HG03432 (cell line): ENCODE data around the gene PARD3B.

Experiments
- ATAC-seq: cut with Tn5 transposase; IDR thresholded peaks from one replicate; pipeline ENCODE4 v1.9.1; 2021; ENCODE audit warnings: mild to moderate bottlenecking, moderate library complexity; ENCODE audit not compliant: unreplicated experiment

Gene PARD3B

DNA sequence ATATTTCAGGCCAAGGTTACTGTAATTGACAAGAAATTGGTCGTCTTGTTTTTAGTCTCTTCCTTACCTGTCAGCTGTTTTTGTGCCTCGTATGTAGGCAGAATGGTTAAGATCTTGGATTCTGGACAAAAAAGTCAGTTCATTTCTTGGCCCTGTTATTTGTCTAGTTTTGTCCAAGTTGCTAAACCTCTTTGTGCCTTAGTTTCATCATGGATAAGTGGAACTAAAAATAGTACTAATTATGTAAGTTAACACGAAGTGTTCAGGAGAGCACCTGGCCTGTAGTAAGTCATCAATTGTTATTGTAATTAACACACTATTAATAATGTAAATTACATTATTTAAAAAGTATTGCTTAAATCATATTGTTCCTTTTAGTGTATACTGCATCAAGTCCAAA lies 148.0 kb downstream of the PARD3B start:
- no peak for ATAC-seq

DNA sequence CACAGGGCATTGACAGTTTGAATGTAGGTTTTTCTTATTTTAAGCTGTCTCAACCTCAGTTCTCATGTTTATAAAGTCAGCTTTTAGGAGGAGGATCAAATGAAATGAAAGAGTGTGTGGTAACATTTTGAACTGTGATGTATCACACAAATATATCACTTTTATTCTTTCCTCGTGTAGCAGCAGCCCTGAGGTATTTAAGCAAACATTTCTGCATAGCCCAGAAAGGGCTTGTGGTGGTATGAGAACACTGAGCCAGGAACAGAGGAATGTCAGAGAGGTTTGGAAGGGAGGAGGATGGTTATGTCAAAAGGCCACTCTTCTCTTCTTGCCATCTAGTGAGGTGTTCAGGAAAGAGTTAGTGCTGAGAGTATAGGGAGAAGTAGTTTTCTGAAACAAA lies 150.2 kb downstream of the PARD3B start:
- no peak for ATAC-seq

DNA sequence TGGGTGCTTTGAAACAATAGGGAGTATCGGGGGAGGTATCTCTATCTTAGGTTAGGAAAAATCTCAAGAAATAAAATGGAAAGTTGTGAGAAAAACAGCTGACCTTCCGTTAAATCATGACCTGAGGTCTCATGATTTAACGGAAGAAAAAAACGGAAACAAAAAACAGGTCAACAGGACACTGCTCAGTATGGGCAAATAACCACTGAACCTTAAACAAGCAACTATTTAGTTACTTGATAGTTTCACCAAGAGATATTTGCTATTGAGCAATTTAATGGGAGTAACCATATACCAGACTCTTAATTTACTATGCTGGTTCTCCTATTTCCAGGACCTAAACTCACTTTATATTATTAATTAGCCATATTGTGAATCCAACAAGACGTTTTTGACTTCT lies 150.8 kb downstream of the PARD3B start:
- no peak for ATAC-seq

DNA sequence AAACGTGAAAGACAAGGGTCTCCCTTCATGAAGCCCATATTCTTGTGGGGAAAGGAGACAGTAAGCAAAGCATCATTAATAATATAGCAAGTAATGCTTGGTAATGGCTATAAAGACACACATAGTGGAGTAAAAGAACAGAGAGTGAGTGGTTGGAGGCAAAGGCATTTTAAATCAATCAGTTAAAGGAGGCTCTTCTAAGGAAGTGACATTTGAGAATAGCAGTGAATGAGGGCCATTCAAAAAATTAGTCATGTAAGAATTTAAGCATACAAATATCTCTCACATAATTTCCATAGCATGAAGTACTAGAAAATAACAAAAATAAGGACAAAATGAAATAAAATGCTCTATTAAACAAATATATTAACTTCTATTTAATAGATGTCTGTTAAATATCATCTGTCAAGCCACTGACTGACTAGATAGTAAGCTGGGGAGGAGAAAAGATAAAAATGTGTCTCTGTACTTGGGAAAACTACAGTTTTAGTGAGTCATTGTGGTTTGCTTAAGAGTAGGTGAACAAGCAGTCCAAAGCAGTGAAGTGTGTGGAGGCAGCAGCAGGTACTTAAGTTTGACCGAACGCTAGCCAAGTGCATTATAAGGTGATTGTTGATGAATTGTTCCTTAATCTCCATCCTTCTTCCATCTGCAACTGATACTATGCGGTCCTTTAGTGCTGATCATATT lies 160.1 kb downstream of the PARD3B start:
- ATAC-seq, result no peak

DNA sequence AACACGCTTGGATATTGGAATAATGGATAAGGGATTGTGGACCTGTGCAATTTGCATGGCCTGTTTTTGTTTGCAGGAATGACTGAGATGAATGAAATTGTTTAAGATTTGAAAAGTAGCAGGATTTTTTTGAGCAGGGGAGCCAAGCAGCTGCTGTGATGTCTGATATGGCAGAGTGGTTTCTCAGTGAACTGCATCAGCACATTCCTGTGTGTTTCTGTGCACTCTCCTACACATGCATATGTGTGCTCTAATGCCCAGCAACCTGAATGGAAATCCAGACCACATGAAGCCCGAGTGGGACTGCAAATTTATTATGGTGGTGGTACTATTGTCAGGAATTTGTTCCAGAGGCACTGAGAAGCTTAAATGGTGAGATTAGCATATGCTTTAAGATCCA lies 161.7 kb downstream of the PARD3B start:
- no peak for ATAC-seq

DNA sequence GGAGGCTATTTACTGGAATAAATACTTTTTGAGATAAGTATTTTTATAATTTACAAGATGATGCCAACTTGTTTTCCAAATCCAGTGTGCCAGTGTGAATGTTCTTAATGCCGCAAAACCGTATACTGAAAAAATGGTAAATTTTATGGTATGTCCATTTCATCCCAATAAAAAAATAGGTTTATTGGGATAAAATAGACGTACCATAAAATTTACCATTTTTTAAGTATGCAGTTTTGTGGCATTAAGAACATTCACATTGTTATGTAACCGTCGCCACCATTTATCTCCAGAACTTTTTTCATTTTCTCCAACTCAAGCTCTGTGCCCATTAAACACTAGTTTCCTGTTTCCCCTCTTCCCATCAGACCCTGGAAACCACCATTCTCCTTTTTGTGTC lies 167.9 kb downstream of the PARD3B start:
- ATAC-seq, result no peak

DNA sequence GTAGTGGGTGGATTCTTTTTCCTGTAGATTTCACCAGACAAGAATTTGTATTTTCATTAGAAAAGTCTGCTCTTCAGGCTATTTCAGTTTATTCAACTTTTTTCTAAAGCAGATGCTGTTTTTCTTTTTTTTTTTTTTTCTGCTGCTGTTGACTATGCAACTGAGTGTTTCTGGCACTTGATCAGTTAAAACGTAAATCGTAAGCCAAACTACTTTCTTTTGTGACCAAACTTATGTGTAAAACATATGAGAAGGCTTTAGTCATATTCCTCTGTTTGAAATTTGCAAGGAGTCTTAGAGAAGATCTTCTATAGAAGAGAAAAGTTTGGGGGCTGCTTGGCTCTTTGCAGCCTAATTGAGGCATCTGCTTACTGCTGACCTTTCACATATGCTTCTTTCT lies 170.1 kb downstream of the PARD3B start:
- ATAC-seq, result no peak

DNA sequence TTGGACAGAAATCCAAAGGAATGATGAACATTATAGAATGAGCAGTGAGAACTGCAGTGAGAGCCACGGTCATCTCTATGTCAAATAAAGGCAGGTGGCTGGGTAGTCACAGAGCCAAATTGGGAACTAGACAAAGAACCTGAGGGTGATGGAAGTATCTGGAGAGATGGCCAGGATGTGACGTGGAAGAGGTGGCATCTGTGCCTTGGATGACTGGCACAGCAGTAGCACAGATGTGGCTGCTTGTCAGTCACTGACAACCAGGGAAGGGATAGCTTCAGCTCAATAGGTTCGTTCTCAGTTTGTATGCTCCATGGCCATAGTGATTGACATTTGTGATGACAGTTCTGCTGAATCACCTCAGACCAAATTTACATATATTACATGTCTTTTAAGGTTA lies 172.3 kb downstream of the PARD3B start:
- ATAC-seq, result no peak

DNA sequence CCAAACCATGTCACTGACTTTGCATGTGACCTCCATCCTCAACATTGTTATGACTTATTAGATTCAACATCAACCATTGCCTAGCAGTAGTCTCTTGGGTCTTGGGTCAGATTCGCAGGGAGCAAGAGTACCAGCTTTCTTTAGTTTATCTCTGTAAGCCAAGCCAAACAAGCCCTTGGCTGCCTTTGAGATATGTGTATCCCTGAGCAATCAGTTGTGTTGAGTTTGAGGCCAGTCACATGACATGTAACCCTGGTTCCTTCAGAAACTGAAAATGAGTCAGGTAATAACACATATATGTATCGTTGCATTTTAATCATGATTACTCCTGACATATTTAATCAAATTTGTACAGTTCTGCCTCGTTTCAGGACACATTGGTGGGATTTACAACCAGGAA lies 173.3 kb downstream of the PARD3B start:
- ATAC-seq, result no peak

DNA sequence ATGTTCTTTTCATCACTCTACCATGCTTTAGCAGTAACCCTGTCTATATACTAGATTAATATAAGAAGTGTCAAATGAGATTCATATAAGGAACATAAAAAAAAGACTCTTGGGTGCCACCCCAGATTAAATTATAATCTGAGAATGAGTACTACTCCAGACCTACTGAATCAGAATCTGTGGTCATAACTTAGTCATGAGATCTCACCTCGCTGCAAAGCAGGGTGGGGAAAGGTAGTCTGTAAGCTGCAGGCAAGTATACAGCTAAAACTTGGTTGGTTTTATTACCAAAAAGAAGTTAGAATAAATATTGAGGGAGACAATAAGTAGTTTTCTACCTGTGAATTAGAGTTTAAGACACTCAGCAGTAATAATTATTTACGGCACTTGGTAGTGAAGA lies 175.6 kb downstream of the PARD3B start:
- ATAC-seq, result no peak

DNA sequence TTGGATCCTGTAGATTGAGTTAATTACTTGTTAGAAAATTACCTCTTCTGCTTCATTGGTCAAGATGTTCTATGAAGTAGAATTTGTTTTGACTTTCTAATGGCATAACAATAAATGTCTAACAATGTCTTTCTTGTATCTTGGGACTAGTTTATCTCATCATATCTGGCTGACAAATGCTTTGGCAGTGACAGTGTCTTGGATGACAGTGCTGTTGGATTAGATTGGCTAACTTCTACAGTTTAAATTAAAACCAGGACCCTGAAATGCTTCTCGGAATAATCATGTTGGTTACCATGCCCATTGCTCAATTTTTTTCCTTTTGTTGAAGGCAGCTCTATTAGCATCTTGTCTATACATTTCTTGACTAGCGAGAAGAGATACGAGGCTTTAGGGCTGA lies 176.9 kb downstream of the PARD3B start:
- ATAC-seq, result no peak

DNA sequence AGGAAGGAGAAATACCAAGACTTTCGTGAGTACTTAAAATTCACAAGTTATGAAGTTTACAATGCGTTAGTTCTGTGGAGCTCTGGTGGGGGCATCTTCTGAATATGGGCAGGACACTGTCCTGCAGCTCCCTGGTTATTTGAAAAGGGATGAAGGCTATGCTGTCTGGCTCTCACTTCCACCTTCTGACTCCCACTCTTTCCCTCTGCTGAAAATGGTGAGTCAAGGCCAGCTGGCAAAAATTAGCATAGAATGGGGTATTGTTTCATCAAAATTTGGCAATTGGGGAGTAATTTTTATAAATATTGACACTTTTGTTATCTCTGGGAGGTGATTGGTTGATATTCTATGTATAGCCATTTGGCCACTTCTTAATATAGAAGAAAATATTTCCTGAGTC lies 177.4 kb downstream of the PARD3B start:
- ATAC-seq, result no peak

DNA sequence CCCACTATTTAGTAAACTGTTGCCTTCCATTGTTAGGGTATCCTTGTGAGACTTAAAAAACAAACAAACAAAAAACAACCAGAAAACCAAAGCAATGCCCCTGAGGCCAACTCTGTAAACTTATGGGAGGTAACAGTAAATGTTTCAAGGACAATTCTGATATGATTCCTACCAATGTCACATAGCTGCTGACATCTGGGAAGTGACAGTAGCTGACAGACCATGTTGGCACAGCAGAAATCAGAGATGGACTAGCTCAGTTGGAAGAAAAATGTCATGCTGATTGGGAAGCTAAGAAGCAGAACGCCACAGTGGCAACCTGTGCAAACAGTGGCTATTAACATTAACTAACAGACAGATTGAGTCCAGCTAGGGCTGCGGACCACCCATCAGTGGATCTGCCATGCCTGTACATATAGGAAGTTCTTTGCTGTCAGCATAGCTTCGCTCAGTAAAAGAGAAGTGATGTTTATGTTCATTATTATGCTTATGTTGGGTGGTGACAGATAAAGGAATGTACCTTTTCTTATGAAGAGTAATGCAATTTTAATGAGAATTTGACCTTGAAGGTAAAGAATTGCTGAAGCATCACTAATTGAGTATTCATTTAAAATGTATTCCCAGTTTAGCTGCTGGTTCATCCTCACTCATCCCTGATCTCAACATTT lies 180.6 kb downstream of the PARD3B start:
- ATAC-seq, result no peak

DNA sequence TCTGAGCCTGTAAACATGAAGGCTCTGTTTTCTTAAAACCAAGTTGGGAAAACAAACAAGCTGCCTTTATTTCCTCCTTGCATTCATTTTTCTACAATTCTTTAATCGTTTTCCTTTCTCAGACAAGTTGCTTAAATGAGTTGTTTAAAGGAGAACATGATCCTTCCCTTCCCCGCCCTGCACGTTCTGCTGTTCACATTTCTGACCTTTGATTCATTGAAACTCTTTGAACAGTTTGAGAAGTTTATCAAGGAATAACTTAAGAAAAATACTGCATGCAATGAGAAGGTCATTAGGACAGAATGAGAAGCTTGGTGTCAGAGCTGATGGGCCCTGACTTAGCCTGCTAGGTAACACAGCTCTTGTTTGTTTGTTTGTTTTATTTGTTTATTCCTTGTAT lies 181.6 kb downstream of the PARD3B start:
- no peak for ATAC-seq

DNA sequence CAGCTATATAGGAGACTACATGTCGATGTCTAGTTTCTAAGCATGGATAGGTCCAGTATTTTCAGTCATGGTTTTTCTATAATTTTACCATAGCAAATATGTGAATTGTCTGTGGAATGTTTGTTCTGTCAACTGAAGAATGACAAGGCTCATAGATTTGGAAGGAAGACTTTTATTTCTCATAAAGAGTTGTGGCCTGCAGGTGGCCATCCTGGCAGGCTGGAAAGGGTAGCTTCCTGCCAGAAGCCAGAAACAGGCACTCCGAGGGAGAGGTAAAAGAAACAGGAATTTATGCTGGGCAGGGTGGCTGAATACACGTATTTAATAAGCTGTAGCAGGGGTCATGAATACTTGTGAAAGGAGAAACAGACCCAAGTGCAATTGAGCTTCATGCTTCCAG lies 182.1 kb downstream of the PARD3B start:
- ATAC-seq, result no peak

DNA sequence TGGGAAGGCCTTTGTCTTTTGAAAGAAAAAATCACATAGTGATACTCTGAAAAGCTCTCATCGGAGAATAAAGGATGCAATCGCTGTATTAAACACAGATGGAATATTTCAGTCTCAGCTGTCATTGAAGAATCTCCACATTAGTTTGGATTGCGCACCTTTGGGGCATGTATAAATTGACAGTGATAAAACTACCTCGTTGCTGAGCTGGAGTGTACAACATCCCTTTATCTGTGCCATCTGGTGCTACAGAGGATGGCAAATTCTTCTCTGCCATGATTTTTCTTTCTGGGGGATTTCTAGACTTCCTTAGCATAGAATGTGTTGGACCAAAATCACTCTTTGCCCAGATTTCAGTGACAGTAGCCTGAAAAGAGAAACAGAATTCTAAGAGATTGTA lies 185.3 kb downstream of the PARD3B start:
- no peak for ATAC-seq

DNA sequence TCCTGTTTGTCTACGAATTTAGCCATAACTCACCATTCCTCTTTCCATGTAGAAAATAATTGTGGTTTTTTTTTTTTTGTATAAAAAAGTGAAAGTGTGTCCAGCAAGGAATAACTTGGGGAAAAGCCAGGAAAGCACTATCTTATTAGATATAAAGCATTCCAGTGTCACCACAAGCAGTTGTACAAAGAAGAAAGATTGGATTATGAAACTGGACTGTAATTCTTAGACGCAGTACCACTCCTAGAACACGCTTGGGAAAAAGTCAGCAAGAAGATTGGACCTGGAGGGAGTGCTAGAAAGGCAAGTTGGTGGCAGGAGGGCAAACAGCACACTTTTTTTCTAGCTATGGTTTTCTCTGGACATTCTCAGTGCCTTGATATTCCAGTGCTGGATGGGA lies 186.7 kb downstream of the PARD3B start:
- no peak for ATAC-seq

DNA sequence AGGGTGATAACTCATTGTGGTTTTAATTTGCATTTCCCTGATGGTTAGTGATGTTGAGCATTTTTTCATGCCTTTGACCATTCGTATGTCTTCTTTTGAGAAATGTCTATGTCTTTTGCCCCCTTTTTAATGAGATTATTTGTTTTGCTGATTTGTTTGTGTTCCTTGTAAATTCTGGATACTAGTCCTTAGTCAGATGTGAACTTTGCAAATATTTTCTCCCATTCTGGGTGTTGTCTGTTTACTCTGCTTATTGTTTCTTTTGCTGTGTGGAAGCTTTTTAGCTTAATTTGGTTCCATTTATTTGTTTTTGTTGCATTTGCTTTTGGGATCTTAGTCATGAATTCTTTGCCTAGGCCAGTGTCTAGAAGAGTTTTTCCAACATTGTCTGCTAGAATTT lies 192.0 kb downstream of the PARD3B start:
- ATAC-seq, result no peak

DNA sequence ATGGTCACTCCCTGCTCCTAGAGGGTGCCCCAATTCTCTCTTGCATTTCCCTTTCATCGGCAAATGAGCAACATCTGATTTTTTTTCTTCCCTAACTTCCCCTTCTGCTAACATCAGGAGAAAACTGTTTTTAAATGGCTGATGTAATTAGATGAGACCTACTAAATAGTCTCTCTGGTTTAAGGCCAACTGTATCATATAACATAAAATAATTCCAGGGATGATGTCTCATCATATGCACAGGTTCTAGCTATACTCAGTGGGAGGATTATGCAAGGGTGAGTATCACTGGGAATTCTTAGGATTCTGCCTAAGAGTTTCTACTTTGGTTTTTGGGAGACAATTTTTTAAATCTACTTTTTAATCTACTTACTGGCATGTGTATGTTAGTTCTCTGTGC lies 193.4 kb downstream of the PARD3B start:
- no peak for ATAC-seq

DNA sequence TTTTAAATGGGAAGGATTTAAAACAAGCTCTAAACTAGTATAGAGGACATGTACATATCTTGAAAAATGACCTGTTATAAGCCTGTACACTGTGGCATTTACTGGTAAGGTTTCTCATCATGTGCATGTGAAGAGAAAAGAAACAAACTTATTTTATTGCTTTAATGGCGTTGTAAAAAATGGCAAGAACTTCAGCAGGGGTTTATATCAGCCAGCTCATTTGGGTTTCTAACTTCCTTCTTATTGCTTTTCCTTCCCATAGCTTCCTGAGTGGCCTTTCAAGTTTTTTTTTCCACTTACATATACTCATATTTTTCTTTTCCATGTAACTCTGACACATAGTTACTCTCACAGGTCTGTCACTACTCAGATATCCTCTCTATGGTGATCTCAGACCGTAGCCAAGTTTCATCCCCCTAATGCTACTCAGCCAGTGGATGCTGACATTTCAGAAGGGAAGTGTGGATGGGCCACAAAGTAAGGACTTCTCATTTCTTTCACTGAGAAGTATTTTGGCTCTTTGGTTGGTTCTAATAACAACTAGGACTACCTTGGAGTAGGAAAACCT lies 198.2 kb downstream of the PARD3B start:
- ATAC-seq, result no peak

DNA sequence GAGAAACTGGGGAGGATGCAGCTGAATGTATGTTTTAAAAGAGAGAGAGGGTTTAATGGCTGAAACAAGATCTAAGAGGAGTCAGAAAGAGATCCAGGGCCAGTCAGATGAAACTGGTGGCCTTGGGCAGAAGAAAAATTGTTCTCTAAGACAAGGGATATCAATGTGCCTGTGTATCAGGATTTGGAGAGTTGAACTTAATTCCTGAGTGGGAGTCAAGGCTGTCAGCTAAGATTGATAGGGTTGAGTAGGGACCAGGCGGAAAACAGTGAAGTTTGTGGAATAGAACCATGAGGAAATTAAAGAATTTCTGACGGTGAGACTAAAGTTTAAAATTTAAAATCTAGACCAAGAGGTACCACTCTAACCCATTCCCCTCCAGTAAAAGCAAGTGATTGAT lies 199.2 kb downstream of the PARD3B start:
- ATAC-seq, result no peak

DNA sequence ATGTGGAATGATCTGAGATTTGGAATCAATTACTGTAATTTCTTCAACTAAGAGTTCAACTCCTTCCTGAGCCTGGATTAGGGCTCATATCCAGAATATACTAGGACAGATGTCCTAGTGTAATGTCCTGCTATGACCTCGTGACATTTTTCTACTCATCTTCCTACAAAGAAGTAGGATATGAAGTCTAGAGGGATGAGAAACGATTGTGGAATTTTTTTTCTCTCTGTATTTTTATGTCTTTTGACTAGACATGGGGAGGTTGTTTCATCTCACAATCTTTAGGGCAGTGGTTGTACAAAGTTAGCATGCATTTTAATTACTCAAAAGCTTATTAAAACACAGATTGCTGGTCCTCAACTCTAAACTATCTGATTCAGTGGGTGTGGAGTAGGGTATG lies 203.0 kb downstream of the PARD3B start:
- ATAC-seq, result no peak

DNA sequence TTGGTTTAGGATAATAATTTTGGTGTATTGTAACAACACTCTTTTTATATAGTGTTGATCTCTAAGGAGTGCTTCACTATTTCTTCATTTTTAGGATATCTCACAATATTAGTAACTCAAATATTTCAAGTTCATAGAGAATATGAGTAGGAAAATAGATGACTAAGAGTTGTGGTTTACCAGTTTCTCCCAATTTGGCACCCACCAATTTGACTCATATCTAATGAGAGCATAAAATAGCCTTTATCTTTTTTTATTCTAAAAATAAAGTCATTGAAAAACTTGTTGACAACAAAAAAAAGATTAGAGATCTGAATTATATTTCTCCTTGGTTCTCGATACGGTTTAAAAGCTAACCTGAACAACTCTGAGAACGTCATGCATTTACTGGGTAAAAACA lies 204.0 kb downstream of the PARD3B start:
- no peak for ATAC-seq
